Upper lobe of left lung (tissue), 4 donors: ENCODE measurements around the gene ROS1.
"Not testable (repeated sequence)": the region's sequence is repeated elsewhere in the genome, so short reads cannot be mapped to it uniquely, and the experiment has no call there.

Experiments
- CTCF ChIP-seq, 6 experiments: fragments of 450-650 bp in 4 of 6; fragments of 200-600 bp in 2 of 6; sonication (generic) in 2 of 6; IDR thresholded peaks; one replicate each; pipeline ENCODE4 v1.5.1; 2016 to 2019; ENCODE audit warnings: antibody characterized with exemption in 6 of 6
- EP300 ChIP-seq, 4 donors: sonication (generic); formaldehyde crosslinking; IDR thresholded peaks; one replicate each; pipeline ENCODE4 v1.5.1; 2017; ENCODE audit warnings: antibody characterized with exemption in 4 of 4, control low read depth in 2 of 4
- POLR2A ChIP-seq, 4 donors: fragments of 450-650 bp; IDR thresholded peaks; one replicate each; pipeline ENCODE4 v1.5.1; 2016 to 2017; ENCODE audit warnings: antibody characterized with exemption in 4 of 4, mild to moderate bottlenecking in 2 of 4
- POLR2AphosphoS5 ChIP-seq, 2 donors: sonication (generic); formaldehyde crosslinking; IDR thresholded peaks; one replicate each; pipeline ENCODE4 v1.5.1; 2017; ENCODE audit warnings: antibody characterized with exemption in 2 of 2

GRCh38 chr6:117244571-117244970 lies 181.2 kb downstream of the ROS1 start:
- TF ChIP-seq CTCF, POLR2AphosphoS5, POLR2A, EP300 (IDR thresholded peaks at IDR 0.05): not testable (repeated sequence)
